Cardiac muscle cell (in vitro differentiated cells and primary cell): ENCODE data around the gene ITPR2. TPM values are rescaled to one million over a fixed set of nuclear protein-coding genes. Genes with fewer than 3 reads are reported as not detected.

Experiments
- DNase-seq, 2 donors: peaks; one replicate each; pipeline versions ENCODE4 v3.0.0 to v3.0.0-alpha.2; 2010 to 2017; ENCODE audit warnings: low read depth in 1 of 2, low spot score in 1 of 2
- H3K27ac ChIP-seq: fragments of 200-600 bp; sonication (generic); 2 replicates; pipeline ENCODE4 v1.5.1; 2016
- H3K27me3 ChIP-seq: fragments of 200-600 bp; sonication (generic); 2 replicates; pipeline ENCODE4 v1.6.0; 2016; ENCODE audit warnings: control low read depth
- H3K36me3 ChIP-seq: fragments of 200-600 bp; sonication (generic); 2 replicates; pipeline ENCODE4 v1.5.1; 2016; ENCODE audit warnings: control low read depth
- H3K4me1 ChIP-seq: fragments of 200-600 bp; sonication (generic); 2 replicates; pipeline ENCODE4 v1.8.1; 2017; ENCODE audit warnings: low read depth, mild to moderate bottlenecking, mixed run types
- H3K4me3 ChIP-seq: fragments of 200-600 bp; sonication (generic); 2 replicates; pipeline ENCODE4 v1.5.1; 2016; ENCODE audit warnings: mild to moderate bottlenecking
- H3K9me3 ChIP-seq: fragments of 200-600 bp; sonication (generic); 2 replicates; pipeline ENCODE4 v1.5.1; 2017; ENCODE audit warnings: low read depth, mild to moderate bottlenecking, control low read depth
- polyA plus RNA-seq: library from polyadenylated mRNA; unstranded; fragments of >200 nt; fragmentation: Nextera tagmentation; extraction: Ambion mirVana; gene quantifications from 2 replicates; pipeline ENCODE4 v1.2.1, GENCODE V29; 2016
- total RNA-seq: library from RNA; depleted of rRNA; stranded (reverse); fragments of >200 nt; gene quantifications from 2 replicates; pipeline ENCODE4 v1.2.3, GENCODE V29; 2016
- TF ChIP-seq, protein P1 (sequence below): IDR thresholded peaks from 2 replicates; pipeline ENCODE4 v1.5.1; 2012; ENCODE audit warnings: low read depth, mild to moderate bottlenecking, low read length

ITPR2 gene
- total and polyA plus RNA-seq, 2 experiments from 2014 or later, result 4.8 to 5.1 TPM

DNA sequence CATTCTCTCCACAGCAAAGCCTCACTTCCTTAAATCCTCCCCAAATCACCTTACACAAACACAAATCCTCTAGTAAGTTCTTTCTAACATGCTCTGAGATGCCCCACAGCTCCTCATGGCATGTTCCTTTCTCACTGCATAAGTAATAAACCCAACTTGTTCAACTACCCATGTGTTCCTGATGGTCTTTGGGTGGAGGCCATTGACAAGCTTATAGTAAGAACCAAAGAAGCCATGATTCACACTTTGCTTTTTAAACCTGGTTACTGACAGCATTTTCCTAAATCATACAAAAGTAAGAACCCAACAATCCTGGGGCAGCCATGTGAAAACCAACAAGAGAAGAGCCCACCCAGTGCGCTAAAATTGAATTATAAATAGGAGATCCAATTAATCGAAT lies 138.6 kb downstream of the ITPR2 start:
- DNase-seq, result no peak
- TF ChIP-seq, protein P1, sequence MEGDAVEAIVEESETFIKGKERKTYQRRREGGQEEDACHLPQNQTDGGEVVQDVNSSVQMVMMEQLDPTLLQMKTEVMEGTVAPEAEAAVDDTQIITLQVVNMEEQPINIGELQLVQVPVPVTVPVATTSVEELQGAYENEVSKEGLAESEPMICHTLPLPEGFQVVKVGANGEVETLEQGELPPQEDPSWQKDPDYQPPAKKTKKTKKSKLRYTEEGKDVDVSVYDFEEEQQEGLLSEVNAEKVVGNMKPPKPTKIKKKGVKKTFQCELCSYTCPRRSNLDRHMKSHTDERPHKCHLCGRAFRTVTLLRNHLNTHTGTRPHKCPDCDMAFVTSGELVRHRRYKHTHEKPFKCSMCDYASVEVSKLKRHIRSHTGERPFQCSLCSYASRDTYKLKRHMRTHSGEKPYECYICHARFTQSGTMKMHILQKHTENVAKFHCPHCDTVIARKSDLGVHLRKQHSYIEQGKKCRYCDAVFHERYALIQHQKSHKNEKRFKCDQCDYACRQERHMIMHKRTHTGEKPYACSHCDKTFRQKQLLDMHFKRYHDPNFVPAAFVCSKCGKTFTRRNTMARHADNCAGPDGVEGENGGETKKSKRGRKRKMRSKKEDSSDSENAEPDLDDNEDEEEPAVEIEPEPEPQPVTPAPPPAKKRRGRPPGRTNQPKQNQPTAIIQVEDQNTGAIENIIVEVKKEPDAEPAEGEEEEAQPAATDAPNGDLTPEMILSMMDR, result no peak
- no peak overlapping the region for H3K4me3 ChIP-seq
- no peak overlapping the region for H3K27ac ChIP-seq
- H3K9me3 ChIP-seq, result no peaks in the 10 kb centered on the region
- H3K27me3 ChIP-seq, result no peaks in the 10 kb centered on the region
- H3K4me1 ChIP-seq, result no peaks in the 10 kb centered on the region
- no peaks in the 10 kb centered on the region for H3K36me3 ChIP-seq

DNA sequence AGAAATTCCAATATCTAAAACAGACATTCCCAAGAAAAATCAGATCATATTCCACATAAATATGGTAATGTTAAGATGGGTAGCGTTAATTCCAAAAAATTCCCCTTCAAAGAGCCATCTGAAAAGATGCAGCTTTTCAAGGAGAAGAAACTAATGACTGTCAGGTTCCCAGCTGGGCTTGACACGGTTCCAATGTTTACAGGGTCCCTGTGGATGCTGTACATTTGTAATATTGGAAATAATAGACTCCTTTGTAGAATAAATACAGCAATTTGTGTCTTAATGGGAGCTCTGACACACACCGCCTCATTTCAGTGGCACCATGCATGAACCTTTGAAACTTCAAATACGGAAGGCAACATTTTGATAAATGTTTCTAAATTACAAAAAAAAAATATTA lies 140.6 kb downstream of the ITPR2 start:
- DNase-seq, result no peak
- TF ChIP-seq, protein P1, result no peak

DNA sequence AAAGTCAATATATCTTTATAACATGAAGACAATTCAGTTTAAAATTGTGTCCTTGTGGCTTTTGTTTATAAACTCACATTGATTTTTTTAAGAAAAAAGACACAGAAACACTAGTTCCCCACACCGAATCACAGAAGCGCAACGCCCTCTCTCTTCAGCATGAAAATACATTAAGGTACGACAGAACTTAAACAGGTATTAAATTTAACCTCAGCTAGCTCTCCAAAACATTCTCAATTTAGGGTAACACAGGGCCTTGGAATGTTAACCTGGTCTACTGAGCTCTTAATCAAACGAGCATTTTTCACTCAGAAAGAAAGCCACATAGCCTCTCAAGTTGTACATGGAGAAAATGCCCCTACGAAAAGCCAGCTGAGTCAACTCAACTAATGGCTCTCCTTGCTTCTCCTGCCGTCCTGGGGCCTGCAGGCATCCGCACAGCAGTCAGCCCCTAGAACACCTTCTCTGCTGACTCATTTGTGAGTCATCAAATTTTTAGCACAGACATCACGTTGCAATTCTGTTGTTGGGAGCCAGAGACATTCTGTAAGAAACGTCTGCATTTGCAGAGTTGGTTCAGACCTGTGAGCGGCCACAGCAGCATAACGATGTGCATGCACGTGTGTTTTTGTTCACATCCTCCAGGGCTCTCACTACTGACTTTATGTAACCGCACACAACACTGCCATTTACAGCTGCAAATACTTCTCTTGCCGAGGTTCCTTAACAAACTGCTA lies 141.6 kb downstream of the ITPR2 start:
- Histone ChIP-seq H3K4me1 (no peaks in the 10 kb centered on the region), H3K27ac (no peak overlapping the region), H3K4me3 (no peak overlapping the region), H3K9me3 (no peaks in the 10 kb centered on the region), H3K27me3 (no peaks in the 10 kb centered on the region), H3K36me3 (no peaks in the 10 kb centered on the region)
- TF ChIP-seq, protein P1, result no peak
- peak; percentile 33 to 93 for DNase-seq

More for the DNA sequence above, 140.6 kb downstream of the ITPR2 start:
- Histone ChIP-seq H3K4me3 (no peak overlapping the region), H3K27ac (no peak overlapping the region), H3K4me1 (no peaks in the 10 kb centered on the region), H3K9me3 (no peaks in the 10 kb centered on the region), H3K27me3 (no peaks in the 10 kb centered on the region), H3K36me3 (no peaks in the 10 kb centered on the region)

DNA sequence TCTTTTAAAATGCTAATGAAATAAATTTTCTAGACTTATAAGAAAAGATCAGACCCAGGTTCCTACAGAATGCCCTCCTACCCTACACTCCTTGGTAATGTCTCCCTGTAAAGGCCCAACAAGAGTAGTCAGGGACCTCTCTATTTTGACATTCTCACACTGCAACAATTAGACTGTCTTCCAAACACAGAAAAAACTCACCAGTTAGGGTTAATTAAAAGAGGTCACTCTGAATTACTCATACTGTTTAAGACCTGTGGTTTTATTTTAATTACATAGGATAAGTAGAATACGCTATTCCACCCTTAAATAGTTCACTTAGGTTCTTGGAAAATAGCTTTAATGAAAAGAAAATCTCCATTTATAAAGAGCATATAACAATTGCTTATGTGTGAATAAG lies 142.4 kb downstream of the ITPR2 start:
- Histone ChIP-seq H3K9me3 (no peaks in the 10 kb centered on the region), H3K36me3 (no peaks in the 10 kb centered on the region), H3K27ac (no peak overlapping the region), H3K27me3 (no peaks in the 10 kb centered on the region), H3K4me3 (no peak overlapping the region), H3K4me1 (no peaks in the 10 kb centered on the region)
- DNase-seq, result no peak
- TF ChIP-seq, protein P1, result no peak

DNA sequence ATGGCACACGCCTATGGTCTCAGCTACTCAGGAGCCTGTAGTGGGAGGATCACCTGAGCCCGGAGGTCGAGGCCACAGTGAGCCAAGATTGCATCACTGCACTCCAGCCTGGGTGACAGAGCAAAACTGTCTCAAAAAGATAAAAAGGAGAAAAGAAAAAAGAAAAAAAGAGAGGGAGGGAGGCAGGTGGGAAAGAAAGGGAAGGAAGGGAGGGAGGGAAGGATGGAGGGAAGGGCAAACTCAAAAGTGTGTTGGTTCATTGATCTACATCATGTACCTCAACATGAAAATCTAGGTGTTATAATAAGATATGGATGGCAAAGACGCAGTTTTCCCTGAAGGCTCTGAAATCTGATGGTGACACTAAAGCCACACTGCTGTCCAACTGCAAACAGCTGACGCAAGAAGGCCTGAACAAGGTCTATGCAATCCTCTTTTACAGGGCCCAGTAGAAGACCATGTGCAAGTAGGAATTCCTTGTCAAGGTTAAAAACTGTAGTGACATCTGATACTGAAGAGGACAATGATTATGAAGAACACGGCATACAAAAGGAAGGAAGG lies 143.6 kb downstream of the ITPR2 start:
- TF ChIP-seq, protein P1, result no peak
- no peaks in the 10 kb centered on the region for H3K36me3 ChIP-seq

More for the DNA sequence above, 143.6 kb downstream of the ITPR2 start:
- no peak for DNase-seq
- Histone ChIP-seq H3K9me3 (no peaks in the 10 kb centered on the region), H3K4me1 (no peaks in the 10 kb centered on the region), H3K4me3 (no peak overlapping the region), H3K27ac (no peak overlapping the region), H3K27me3 (no peaks in the 10 kb centered on the region)
